ENCODE results near the gene SNAP29.

- TF ChIP-seq POLR2AphosphoS5 (IDR thresholded peaks at IDR 0.05), result no peak
- TF ChIP-seq POLR2A (IDR thresholded peaks at IDR 0.05), result no peak
- no peak for TF ChIP-seq CTCF (IDR thresholded peaks at IDR 0.05)
Measured at GRCh38 chr22:20903093-20903492, 44.3 kb downstream of the SNAP29 start.

Measured in stomach (tissue), 4 donors.